GM23338 (cell line): Measurements from ENCODE around the gene ULK4. TPM values are rescaled to one million over a fixed set of nuclear protein-coding genes. Genes with fewer than 3 reads are reported as not detected.

Experiments
- ATAC-seq: fragments of 200-7000 bp; cut with Tn5 transposase; 3 replicates; pipeline ENCODE4 v1.9.1; 2020
- DNase-seq: peaks from one replicate; pipeline ENCODE4 v3.0.0-alpha.2; 2015; ENCODE audit warnings: low spot score
- H2AFZ ChIP-seq: fragments of 200-600 bp; sonication (generic); 2 replicates; pipeline ENCODE4 v1.8.0; 2016; ENCODE audit warnings: antibody characterized with exemption, mild to moderate bottlenecking, moderate library complexity
- H3F3A ChIP-seq: fragments of 200-600 bp; sonication (generic); replicated peaks from 2 replicates; pipeline ENCODE4 v1.8.0; 2017; ENCODE audit warnings: antibody characterized with exemption, mixed run types, low read depth
- H3K27ac ChIP-seq: fragments of 200-600 bp; sonication (generic); 2 replicates; pipeline ENCODE4 v1.6.1; 2016; ENCODE audit warnings: low read depth
- H3K27me3 ChIP-seq: fragments of 200-600 bp; sonication (generic); 2 replicates; pipeline ENCODE4 v1.8.0; 2016; ENCODE audit warnings: mild to moderate bottlenecking, mixed run types, moderate library complexity; ENCODE audit not compliant: insufficient read depth
- H3K36me3 ChIP-seq: fragments of 200-600 bp; sonication (generic); 2 replicates; pipeline ENCODE4 v1.8.0; 2016; ENCODE audit warnings: mild to moderate bottlenecking; ENCODE audit not compliant: insufficient read depth
- H3K4me1 ChIP-seq: fragments of 200-600 bp; sonication (generic); 2 replicates; pipeline ENCODE4 v1.8.0; 2016; ENCODE audit warnings: mild to moderate bottlenecking, moderate library complexity; ENCODE audit not compliant: insufficient read depth
- H3K4me2 ChIP-seq: fragments of 200-600 bp; sonication (generic); 2 replicates; pipeline ENCODE4 v1.7.1; 2017; ENCODE audit warnings: mixed run types
- H3K4me3 ChIP-seq: fragments of 200-600 bp; sonication (generic); 2 replicates; pipeline ENCODE4 v1.6.1; 2016; ENCODE audit warnings: mixed run types
- H3K79me2 ChIP-seq: fragments of 200-600 bp; sonication (generic); replicated peaks from 2 replicates; pipeline ENCODE4 v1.8.0; 2017; ENCODE audit warnings: mild to moderate bottlenecking; ENCODE audit not compliant: insufficient read depth
- H3K9me2 ChIP-seq: fragments of 200-600 bp; sonication (generic); 2 replicates; pipeline ENCODE4 v1.8.0; 2017; ENCODE audit not compliant: insufficient read depth
- H4K20me1 ChIP-seq: fragments of 200-600 bp; sonication (generic); replicated peaks from 2 replicates; pipeline ENCODE4 v1.8.0; 2017; ENCODE audit warnings: mild to moderate bottlenecking; ENCODE audit not compliant: insufficient read depth
- H3K27ac Mint-ChIP-seq: 2 replicates; pipeline ENCODE4 v1.8.0; 2020; ENCODE audit warnings: inconsistent platforms, mild to moderate bottlenecking, moderate library complexity, mixed read lengths
- H3K27me3 Mint-ChIP-seq: 3 replicates; pipeline ENCODE4 v1.8.0; 2022; ENCODE audit warnings: low read depth, mild to moderate bottlenecking, moderate library complexity, mixed read lengths, inconsistent platforms; ENCODE audit not compliant: insufficient read depth, poor library complexity
- H3K36me3 Mint-ChIP-seq: 3 replicates; pipeline ENCODE4 v1.8.0; 2021; ENCODE audit warnings: low read depth, mild to moderate bottlenecking, inconsistent platforms, moderate library complexity, mixed read lengths
- H3K4me1 Mint-ChIP-seq: 3 replicates; pipeline ENCODE4 v1.8.0; 2020; ENCODE audit warnings: mild to moderate bottlenecking, inconsistent platforms, mixed read lengths
- H3K4me3 Mint-ChIP-seq: 3 replicates; pipeline ENCODE4 v1.8.0; 2021; ENCODE audit warnings: moderate library complexity, mild to moderate bottlenecking, inconsistent platforms, mixed read lengths
- H3K9me3 Mint-ChIP-seq: 3 replicates; pipeline ENCODE4 v1.8.0; 2020; ENCODE audit warnings: moderate library complexity, mild to moderate bottlenecking, inconsistent platforms, mixed read lengths
- EZH2 ChIP-seq: fragments of 200-600 bp; sonication (generic); IDR thresholded peaks from one replicate; pipeline ENCODE4 v1.8.0; 2017; ENCODE audit warnings: antibody characterized with exemption, mild to moderate bottlenecking, low read depth; ENCODE audit not compliant: unreplicated experiment
- EZH2phosphoT487 ChIP-seq: fragments of 200-600 bp; sonication (generic); IDR thresholded peaks from one replicate; pipeline ENCODE4 v1.8.1; 2018; ENCODE audit warnings: antibody characterized with exemption; ENCODE audit not compliant: unreplicated experiment
- JUNB ChIP-seq: IDR thresholded peaks from one replicate; pipeline ENCODE4 v1.6.1; 2016; ENCODE audit warnings: antibody characterized with exemption; ENCODE audit not compliant: unreplicated experiment
- NANOG ChIP-seq: IDR thresholded peaks from 2 replicates; pipeline ENCODE4 v1.6.1; 2016; ENCODE audit warnings: antibody characterized with exemption, borderline replicate concordance
- STAT1 ChIP-seq: IDR thresholded peaks from one replicate; pipeline ENCODE4 v1.6.1; 2016; ENCODE audit warnings: antibody characterized with exemption; ENCODE audit not compliant: unreplicated experiment
- ZNF114 ChIP-seq: fragments of 250-450 bp; sonication (Bioruptor Pico); IDR thresholded peaks from 2 replicates; pipeline ENCODE4 v1.5.0; 2020; ENCODE audit warnings: mild to moderate bottlenecking, moderate library complexity
- polyA plus RNA-seq: library from polyadenylated mRNA; unstranded; fragments of >200 nt; fragmentation: Nextera tagmentation; extraction: Ambion mirVana; gene quantifications from 2 replicates; pipeline ENCODE4 v1.2.1, GENCODE V29; 2016
- total RNA-seq: library from RNA; depleted of rRNA; stranded (reverse); fragments of >200 nt; shearing (Covaris generic); gene quantifications from 2 replicates; pipeline ENCODE4 v1.2.3, GENCODE V29; 2014
- TF ChIP-seq, protein P1 (sequence below): IDR thresholded peaks from 2 replicates; pipeline ENCODE4 v1.6.1; 2016; ENCODE audit warnings: antibody characterized with exemption
- TF ChIP-seq, protein P2 (sequence below): fragments of 250-450 bp; sonication (Bioruptor Pico); IDR thresholded peaks from 2 replicates; pipeline ENCODE4 v1.5.0; 2020; ENCODE audit warnings: mild to moderate bottlenecking, moderate library complexity
- TF ChIP-seq, protein P3 (sequence below), 2 experiments: fragments of 200-600 bp in 1 of 2; sonication (generic) in 1 of 2; conservative IDR thresholded peaks; 2 replicates each; pipeline versions ENCODE4 v1.5.1 to v1.6.1; 2016 to 2017; ENCODE audit warnings: antibody characterized with exemption in 2 of 2, low read depth in 2 of 2, mild to moderate bottlenecking in 2 of 2, moderate library complexity in 1 of 2

Gene ULK4
- total and polyA plus RNA-seq, 2 experiments from 2014 or later, result 20.8 to 41.4 TPM

- Mint-ChIP-seq H3K9me3 (no peaks in the 10 kb centered on the region), H3K36me3 (no peaks in the 10 kb centered on the region), H3K4me1 (peaks cover 26% of the 10 kb centered on the region), H3K27me3 (peaks cover 4% of the 10 kb centered on the region), H3K27ac (no peak overlapping the region), H3K4me3 (no peak overlapping the region)
- H3K4me2 ChIP-seq, result no peak overlapping the region
- no peaks in the 10 kb centered on the region for H3K27me3 ChIP-seq
- H2AFZ ChIP-seq, result no peak overlapping the region
- H3K4me3 ChIP-seq, result no peak overlapping the region
- no peaks in the 10 kb centered on the region for H3K9me2 ChIP-seq
- H3K79me2 ChIP-seq, result no peaks in the 10 kb centered on the region
- H3K4me1 ChIP-seq, result peaks cover 9% of the 10 kb centered on the region; the same call in 1 of the 2 replicates
- DNase-seq (no peak), ATAC-seq (peak; percentile 33; the same call in 1 of the 3 replicates)
- H3F3A ChIP-seq, result no peaks in the 10 kb centered on the region
- no peaks in the 10 kb centered on the region for H3K36me3 ChIP-seq
- no peak for TF ChIP-seq JUNB
- TF ChIP-seq EZH2, result no peak
- no peak for TF ChIP-seq EZH2phosphoT487
- TF ChIP-seq ZNF114 (CRISPR knock-in tag), result no peak
- TF ChIP-seq, protein P1, sequence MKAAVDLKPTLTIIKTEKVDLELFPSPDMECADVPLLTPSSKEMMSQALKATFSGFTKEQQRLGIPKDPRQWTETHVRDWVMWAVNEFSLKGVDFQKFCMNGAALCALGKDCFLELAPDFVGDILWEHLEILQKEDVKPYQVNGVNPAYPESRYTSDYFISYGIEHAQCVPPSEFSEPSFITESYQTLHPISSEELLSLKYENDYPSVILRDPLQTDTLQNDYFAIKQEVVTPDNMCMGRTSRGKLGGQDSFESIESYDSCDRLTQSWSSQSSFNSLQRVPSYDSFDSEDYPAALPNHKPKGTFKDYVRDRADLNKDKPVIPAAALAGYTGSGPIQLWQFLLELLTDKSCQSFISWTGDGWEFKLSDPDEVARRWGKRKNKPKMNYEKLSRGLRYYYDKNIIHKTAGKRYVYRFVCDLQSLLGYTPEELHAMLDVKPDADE, result no peak; the same call in 1 of the 2 replicates
- no peak for TF ChIP-seq NANOG
- TF ChIP-seq STAT1, result no peak
- TF ChIP-seq, protein P2, sequence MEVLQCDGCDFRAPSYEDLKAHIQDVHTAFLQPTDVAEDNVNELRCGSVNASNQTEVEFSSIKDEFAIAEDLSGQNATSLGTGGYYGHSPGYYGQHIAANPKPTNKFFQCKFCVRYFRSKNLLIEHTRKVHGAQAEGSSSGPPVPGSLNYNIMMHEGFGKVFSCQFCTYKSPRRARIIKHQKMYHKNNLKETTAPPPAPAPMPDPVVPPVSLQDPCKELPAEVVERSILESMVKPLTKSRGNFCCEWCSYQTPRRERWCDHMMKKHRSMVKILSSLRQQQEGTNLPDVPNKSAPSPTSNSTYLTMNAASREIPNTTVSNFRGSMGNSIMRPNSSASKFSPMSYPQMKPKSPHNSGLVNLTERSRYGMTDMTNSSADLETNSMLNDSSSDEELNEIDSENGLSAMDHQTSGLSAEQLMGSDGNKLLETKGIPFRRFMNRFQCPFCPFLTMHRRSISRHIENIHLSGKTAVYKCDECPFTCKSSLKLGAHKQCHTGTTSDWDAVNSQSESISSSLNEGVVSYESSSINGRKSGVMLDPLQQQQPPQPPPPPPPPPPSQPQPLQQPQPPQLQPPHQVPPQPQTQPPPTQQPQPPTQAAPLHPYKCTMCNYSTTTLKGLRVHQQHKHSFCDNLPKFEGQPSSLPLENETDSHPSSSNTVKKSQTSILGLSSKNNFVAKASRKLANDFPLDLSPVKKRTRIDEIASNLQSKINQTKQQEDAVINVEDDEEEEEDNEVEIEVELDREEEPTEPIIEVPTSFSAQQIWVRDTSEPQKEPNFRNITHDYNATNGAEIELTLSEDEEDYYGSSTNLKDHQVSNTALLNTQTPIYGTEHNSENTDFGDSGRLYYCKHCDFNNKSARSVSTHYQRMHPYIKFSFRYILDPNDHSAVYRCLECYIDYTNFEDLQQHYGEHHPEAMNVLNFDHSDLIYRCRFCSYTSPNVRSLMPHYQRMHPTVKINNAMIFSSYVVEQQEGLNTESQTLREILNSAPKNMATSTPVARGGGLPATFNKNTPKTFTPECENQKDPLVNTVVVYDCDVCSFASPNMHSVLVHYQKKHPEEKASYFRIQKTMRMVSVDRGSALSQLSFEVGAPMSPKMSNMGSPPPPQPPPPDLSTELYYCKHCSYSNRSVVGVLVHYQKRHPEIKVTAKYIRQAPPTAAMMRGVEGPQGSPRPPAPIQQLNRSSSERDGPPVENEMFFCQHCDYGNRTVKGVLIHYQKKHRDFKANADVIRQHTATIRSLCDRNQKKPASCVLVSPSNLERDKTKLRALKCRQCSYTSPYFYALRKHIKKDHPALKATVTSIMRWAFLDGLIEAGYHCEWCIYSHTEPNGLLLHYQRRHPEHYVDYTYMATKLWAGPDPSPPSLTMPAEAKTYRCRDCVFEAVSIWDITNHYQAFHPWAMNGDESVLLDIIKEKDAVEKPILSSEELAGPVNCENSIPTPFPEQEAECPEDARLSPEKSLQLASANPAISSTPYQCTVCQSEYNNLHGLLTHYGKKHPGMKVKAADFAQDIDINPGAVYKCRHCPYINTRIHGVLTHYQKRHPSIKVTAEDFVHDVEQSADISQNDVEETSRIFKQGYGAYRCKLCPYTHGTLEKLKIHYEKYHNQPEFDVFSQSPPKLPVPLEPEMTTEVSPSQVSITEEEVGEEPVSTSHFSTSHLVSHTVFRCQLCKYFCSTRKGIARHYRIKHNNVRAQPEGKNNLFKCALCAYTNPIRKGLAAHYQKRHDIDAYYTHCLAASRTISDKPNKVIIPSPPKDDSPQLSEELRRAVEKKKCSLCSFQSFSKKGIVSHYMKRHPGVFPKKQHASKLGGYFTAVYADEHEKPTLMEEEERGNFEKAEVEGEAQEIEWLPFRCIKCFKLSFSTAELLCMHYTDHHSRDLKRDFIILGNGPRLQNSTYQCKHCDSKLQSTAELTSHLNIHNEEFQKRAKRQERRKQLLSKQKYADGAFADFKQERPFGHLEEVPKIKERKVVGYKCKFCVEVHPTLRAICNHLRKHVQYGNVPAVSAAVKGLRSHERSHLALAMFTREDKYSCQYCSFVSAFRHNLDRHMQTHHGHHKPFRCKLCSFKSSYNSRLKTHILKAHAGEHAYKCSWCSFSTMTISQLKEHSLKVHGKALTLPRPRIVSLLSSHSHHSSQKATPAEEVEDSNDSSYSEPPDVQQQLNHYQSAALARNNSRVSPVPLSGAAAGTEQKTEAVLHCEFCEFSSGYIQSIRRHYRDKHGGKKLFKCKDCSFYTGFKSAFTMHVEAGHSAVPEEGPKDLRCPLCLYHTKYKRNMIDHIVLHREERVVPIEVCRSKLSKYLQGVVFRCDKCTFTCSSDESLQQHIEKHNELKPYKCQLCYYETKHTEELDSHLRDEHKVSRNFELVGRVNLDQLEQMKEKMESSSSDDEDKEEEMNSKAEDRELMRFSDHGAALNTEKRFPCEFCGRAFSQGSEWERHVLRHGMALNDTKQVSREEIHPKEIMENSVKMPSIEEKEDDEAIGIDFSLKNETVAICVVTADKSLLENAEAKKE (CRISPR knock-in tag), result no peak
- TF ChIP-seq, protein P3, sequence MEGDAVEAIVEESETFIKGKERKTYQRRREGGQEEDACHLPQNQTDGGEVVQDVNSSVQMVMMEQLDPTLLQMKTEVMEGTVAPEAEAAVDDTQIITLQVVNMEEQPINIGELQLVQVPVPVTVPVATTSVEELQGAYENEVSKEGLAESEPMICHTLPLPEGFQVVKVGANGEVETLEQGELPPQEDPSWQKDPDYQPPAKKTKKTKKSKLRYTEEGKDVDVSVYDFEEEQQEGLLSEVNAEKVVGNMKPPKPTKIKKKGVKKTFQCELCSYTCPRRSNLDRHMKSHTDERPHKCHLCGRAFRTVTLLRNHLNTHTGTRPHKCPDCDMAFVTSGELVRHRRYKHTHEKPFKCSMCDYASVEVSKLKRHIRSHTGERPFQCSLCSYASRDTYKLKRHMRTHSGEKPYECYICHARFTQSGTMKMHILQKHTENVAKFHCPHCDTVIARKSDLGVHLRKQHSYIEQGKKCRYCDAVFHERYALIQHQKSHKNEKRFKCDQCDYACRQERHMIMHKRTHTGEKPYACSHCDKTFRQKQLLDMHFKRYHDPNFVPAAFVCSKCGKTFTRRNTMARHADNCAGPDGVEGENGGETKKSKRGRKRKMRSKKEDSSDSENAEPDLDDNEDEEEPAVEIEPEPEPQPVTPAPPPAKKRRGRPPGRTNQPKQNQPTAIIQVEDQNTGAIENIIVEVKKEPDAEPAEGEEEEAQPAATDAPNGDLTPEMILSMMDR (conservative IDR thresholded peaks at IDR 0.05; ENCODE audit: low read depth in 2 of 2), result no peak
- H4K20me1 ChIP-seq, result no peaks in the 10 kb centered on the region
- no peak overlapping the region for H3K27ac ChIP-seq
Measured at GRCh38 chr3:41417574-41417973, 544.3 kb downstream of the ULK4 start.
